ENCODE results near the gene FBRSL1. TPM values are rescaled to one million over a fixed set of nuclear protein-coding genes. Genes with fewer than 3 reads are reported as not detected.

Gene FBRSL1
- polyA plus RNA-seq, 3 donors, result 0.39 to 28.7 (median 0.74) TPM

- peak overlapping the region in 1 of 2 donors; percentile 81 for H3K4me3 Mint-ChIP-seq
- TF ChIP-seq, protein P1, sequence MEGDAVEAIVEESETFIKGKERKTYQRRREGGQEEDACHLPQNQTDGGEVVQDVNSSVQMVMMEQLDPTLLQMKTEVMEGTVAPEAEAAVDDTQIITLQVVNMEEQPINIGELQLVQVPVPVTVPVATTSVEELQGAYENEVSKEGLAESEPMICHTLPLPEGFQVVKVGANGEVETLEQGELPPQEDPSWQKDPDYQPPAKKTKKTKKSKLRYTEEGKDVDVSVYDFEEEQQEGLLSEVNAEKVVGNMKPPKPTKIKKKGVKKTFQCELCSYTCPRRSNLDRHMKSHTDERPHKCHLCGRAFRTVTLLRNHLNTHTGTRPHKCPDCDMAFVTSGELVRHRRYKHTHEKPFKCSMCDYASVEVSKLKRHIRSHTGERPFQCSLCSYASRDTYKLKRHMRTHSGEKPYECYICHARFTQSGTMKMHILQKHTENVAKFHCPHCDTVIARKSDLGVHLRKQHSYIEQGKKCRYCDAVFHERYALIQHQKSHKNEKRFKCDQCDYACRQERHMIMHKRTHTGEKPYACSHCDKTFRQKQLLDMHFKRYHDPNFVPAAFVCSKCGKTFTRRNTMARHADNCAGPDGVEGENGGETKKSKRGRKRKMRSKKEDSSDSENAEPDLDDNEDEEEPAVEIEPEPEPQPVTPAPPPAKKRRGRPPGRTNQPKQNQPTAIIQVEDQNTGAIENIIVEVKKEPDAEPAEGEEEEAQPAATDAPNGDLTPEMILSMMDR (IDR thresholded peaks at IDR 0.05), result no peak
- peaks cover 50 to 65% of the 10 kb centered on the region in 2 donors for H3K4me1 ChIP-seq (ENCODE audit: control insufficient read depth in 1 of 2, insufficient read depth in 2 of 2, low read length in 2 of 2)
- no peaks in the 10 kb centered on the region for H4K20me1 ChIP-seq (ENCODE audit: insufficient read depth, low read length)
- WGBS (ENCODE audit: insufficient coverage), result 0% methylated on average over 3 of the region's 9 CpGs
- H3K79me2 ChIP-seq (ENCODE audit: insufficient read depth, low read length), result no peaks in the 10 kb centered on the region
- peak overlapping the region; percentile 56 for H2AFZ ChIP-seq (ENCODE audit: insufficient read depth, low read depth, low read length, poor library complexity, severe bottlenecking)
- H3K4me2 ChIP-seq (replicated peaks; ENCODE audit: extremely low read depth, low read length, poor library complexity, severe bottlenecking), result peak overlapping the region; percentile 57
- H3K9me3 Mint-ChIP-seq, result peaks cover 0 to 2% (median 0%) of the 10 kb centered on the region in 7 donors
- H3K4me1 Mint-ChIP-seq, result peaks cover 33% of the 10 kb centered on the region
- H3K9me3 ChIP-seq (replicated peaks in 1 of 2; ENCODE audit: control insufficient read depth in 1 of 2, insufficient read depth in 1 of 2, low read length in 2 of 2), result no peaks in the 10 kb centered on the region
- peak overlapping the region; percentile 28 to 33 for H3K27ac ChIP-seq (ENCODE audit: low read depth in 1 of 2, low read length in 2 of 2)
- DNase-seq, result no peak
- no peaks in the 10 kb centered on the region for H3K36me3 Mint-ChIP-seq
- H3K36me3 ChIP-seq (replicated peaks in 1 of 2; ENCODE audit: control insufficient read depth in 1 of 2, insufficient read depth in 2 of 2, low read length in 2 of 2), result no peaks in the 10 kb centered on the region
- intact Hi-C loops (cut with micrococcal nuclease), result no loop called here
- peak overlapping the region in 1 of 3 experiments; percentile 44 for H3K4me3 ChIP-seq (replicated peaks in 1 of 3; ENCODE audit: low read depth in 2 of 3, low read length in 3 of 3)
- H3K27me3 Mint-ChIP-seq (ENCODE audit: low read depth in 3 of 3), result peaks cover 0 to 19% (median 8%) of the 10 kb centered on the region in 3 donors
- H3K9ac ChIP-seq (ENCODE audit: insufficient read depth, low read length, poor library complexity, severe bottlenecking), result no peak overlapping the region
- H3K27me3 ChIP-seq (ENCODE audit: control insufficient read depth in 2 of 2, insufficient read depth in 2 of 2, low read length in 2 of 2), result no peaks in the 10 kb centered on the region
- peak overlapping the region in 3 of 7 donors; percentile 7 to 66 (median 63) for H3K27ac Mint-ChIP-seq
Observed at GRCh38 chr12:132469423-132469822, 20.5 kb upstream of the FBRSL1 start.

- no peaks in the 10 kb centered on the region for H3K79me2 ChIP-seq (ENCODE audit: insufficient read depth, low read length)
- Mint-ChIP-seq H3K4me3 (peak overlapping the region in 1 of 2 donors; percentile 81), H3K4me1 (peaks cover 33% of the 10 kb centered on the region), H3K27ac (peak overlapping the region in 2 of 7 donors; percentile 37 to 79), H3K27me3 (ENCODE audit: low read depth in 3 of 3) (peaks cover 0 to 17% (median 8%) of the 10 kb centered on the region in 3 donors), H3K9me3 (peaks cover 0 to 4% (median 2%) of the 10 kb centered on the region in 7 donors), H3K36me3 (no peaks in the 10 kb centered on the region)
- no peaks in the 10 kb centered on the region for H4K20me1 ChIP-seq (ENCODE audit: insufficient read depth, low read length)
- TF ChIP-seq, protein P1 (IDR thresholded peaks at IDR 0.05), result no peak
- no peaks in the 10 kb centered on the region for H3K36me3 ChIP-seq (replicated peaks in 1 of 2; ENCODE audit: control insufficient read depth in 1 of 2, insufficient read depth in 2 of 2, low read length in 2 of 2)
- H3K9ac ChIP-seq (ENCODE audit: insufficient read depth, low read length, poor library complexity, severe bottlenecking), result no peak overlapping the region
- H3K27ac ChIP-seq (ENCODE audit: low read depth in 1 of 2, low read length in 2 of 2), result no peak overlapping the region
- H3K27me3 ChIP-seq (ENCODE audit: control insufficient read depth in 2 of 2, insufficient read depth in 2 of 2, low read length in 2 of 2), result no peaks in the 10 kb centered on the region
- H3K9me3 ChIP-seq (replicated peaks in 1 of 2; ENCODE audit: control insufficient read depth in 1 of 2, insufficient read depth in 1 of 2, low read length in 2 of 2), result peaks cover 0 to under 1% of the 10 kb centered on the region in 2 donors
- H3K4me3 ChIP-seq (replicated peaks in 1 of 3; ENCODE audit: low read depth in 2 of 3, low read length in 3 of 3), result no peak overlapping the region
- DNase-seq, result no peak
- no CpG with 5 or more reads among the region's 3 CpGs for WGBS (ENCODE audit: insufficient coverage)
- peaks cover 52 to 67% of the 10 kb centered on the region in 2 donors for H3K4me1 ChIP-seq (ENCODE audit: control insufficient read depth in 1 of 2, insufficient read depth in 2 of 2, low read length in 2 of 2)
- intact Hi-C loops (cut with micrococcal nuclease), result no loop called here
- peak overlapping the region; percentile 7 for H3K4me2 ChIP-seq (replicated peaks; ENCODE audit: extremely low read depth, low read length, poor library complexity, severe bottlenecking)
- H2AFZ ChIP-seq (ENCODE audit: insufficient read depth, low read depth, low read length, poor library complexity, severe bottlenecking), result no peak overlapping the region
Observed at GRCh38 chr12:132470397-132470796, 19.6 kb upstream of the FBRSL1 start.
